Naive B cell (primary cell): ENCODE results near the gene ST6GAL1. TPM values are rescaled to one million over a fixed set of nuclear protein-coding genes. Genes with fewer than 3 reads are reported as not detected.

Experiments
- ATAC-seq, 2 donors: fragments of 150-1000 bp; cut with Tn5 transposase; 2 replicates each; pipeline ENCODE4 v1.10.0; 2021; ENCODE audit warnings: low read depth in 2 of 2, mild to moderate bottlenecking in 2 of 2, moderate library complexity in 2 of 2
- DNase-seq: peaks from one replicate; pipeline ENCODE4 v3.0.0; 2022
- H3K27ac Mint-ChIP-seq, 6 donors: one replicate each; pipeline ENCODE4 v1.8.0; 2020 to 2022; ENCODE audit warnings: mild to moderate bottlenecking in 6 of 6, mixed read lengths in 6 of 6, moderate library complexity in 5 of 6, inconsistent platforms in 2 of 6
- H3K27me3 Mint-ChIP-seq, 3 donors: one replicate each; pipeline ENCODE4 v1.8.0; 2021 to 2022; ENCODE audit warnings: mixed read lengths in 3 of 3, mild to moderate bottlenecking in 1 of 3
- H3K36me3 Mint-ChIP-seq, 2 donors: one replicate each; pipeline ENCODE4 v1.8.0; 2020 to 2022; ENCODE audit warnings: mixed read lengths in 2 of 2, inconsistent platforms in 1 of 2, mild to moderate bottlenecking in 1 of 2
- H3K4me1 Mint-ChIP-seq, 3 donors: one replicate each; pipeline ENCODE4 v1.8.0; 2020 to 2022; ENCODE audit warnings: mixed read lengths in 3 of 3, inconsistent platforms in 1 of 3, mild to moderate bottlenecking in 1 of 3, moderate library complexity in 1 of 3
- H3K4me3 Mint-ChIP-seq, 8 donors: one replicate each; pipeline ENCODE4 v1.8.0; 2020 to 2022; ENCODE audit warnings: mild to moderate bottlenecking in 8 of 8, mixed read lengths in 8 of 8, moderate library complexity in 8 of 8, inconsistent platforms in 2 of 8
- H3K9me3 Mint-ChIP-seq, 7 donors: one replicate each; pipeline ENCODE4 v1.8.0; 2020 to 2022; ENCODE audit warnings: mixed read lengths in 7 of 7, mild to moderate bottlenecking in 5 of 7, inconsistent platforms in 2 of 7, moderate library complexity in 1 of 7
- polyA plus RNA-seq, 6 donors: library from polyadenylated mRNA; unstranded; fragments of 300-500 nt; fragmentation: Illumina TruSeq; gene quantifications; one replicate each; pipeline ENCODE4 v1.2.3, GENCODE V29; 2021; ENCODE audit warnings: low read depth in 6 of 6

ST6GAL1 gene
- polyA plus RNA-seq, 6 donors from 2014 or later: 210 to 330 (median 253) TPM

GRCh38 chr3:187101184-187102072, 171.1 kb downstream of the ST6GAL1 start:
- Mint-ChIP-seq H3K4me1 (peaks cover 18 to 29% (median 24%) of the 10 kb centered on the region in 3 donors), H3K36me3 (peaks cover 0 to 8% of the 10 kb centered on the region in 2 donors), H3K9me3 (peaks cover 0 to 27% (median 6%) of the 10 kb centered on the region in 7 donors), H3K4me3 (peak overlapping the region; percentile 1 to 86 (median 69)), H3K27me3 (no peaks in the 10 kb centered on the region), H3K27ac (peak overlapping the region in 5 of 6 donors; percentile 9 to 75 (median 53))
- ATAC-seq: peak; percentile 68 to 69
- peak; percentile 11 for DNase-seq

- Mint-ChIP-seq H3K4me3 (peak overlapping the region; percentile 1 to 86 (median 69)), H3K27me3 (no peaks in the 10 kb centered on the region), H3K36me3 (peaks cover 0 to 8% of the 10 kb centered on the region in 2 donors), H3K27ac (peak overlapping the region in 5 of 6 donors; percentile 9 to 75 (median 53)), H3K4me1 (peaks cover 16 to 22% (median 20%) of the 10 kb centered on the region in 3 donors), H3K9me3 (peaks cover 0 to 21% (median 6%) of the 10 kb centered on the region in 7 donors)
- DNase-seq: no peak
- no peak for ATAC-seq
Observed at GRCh38 chr3:187102073-187102634, 171.8 kb downstream of the ST6GAL1 start.

- ATAC-seq (no peak), DNase-seq (no peak)
- no peak overlapping the region for H3K27ac Mint-ChIP-seq
- no peaks in the 10 kb centered on the region for H3K27me3 Mint-ChIP-seq
- H3K36me3 Mint-ChIP-seq: no peaks in the 10 kb centered on the region
- peaks cover 0 to 14% (median 5%) of the 10 kb centered on the region in 7 donors for H3K9me3 Mint-ChIP-seq
- peaks cover 12 to 20% (median 16%) of the 10 kb centered on the region in 3 donors for H3K4me1 Mint-ChIP-seq
- no peak overlapping the region for H3K4me3 Mint-ChIP-seq
Observed at GRCh38 chr3:187103251-187103650, 172.9 kb downstream of the ST6GAL1 start.

DNA sequence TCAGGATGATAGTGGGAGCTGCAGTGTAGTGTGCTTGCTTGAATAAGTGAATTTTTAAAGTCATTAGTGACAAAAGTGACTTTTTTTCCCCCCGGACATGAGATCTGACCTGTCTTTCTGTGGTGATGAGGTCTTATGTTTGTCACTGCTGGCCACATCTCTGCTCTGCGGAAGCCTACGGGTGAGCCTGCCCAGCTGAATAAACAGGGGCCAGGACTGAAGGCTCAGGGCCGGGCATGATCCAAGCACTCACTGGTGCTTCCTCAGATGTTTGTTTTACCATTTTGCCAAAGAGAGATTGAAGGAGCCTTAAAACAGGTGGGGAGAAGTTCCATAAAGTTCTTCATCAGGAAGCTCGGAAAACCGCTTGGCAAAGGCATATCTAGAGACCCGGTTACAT, 174.0 kb downstream of the ST6GAL1 start:
- Mint-ChIP-seq H3K27ac (no peak overlapping the region), H3K4me3 (no peak overlapping the region), H3K4me1 (peaks cover 12 to 20% (median 16%) of the 10 kb centered on the region in 3 donors)

DNA sequence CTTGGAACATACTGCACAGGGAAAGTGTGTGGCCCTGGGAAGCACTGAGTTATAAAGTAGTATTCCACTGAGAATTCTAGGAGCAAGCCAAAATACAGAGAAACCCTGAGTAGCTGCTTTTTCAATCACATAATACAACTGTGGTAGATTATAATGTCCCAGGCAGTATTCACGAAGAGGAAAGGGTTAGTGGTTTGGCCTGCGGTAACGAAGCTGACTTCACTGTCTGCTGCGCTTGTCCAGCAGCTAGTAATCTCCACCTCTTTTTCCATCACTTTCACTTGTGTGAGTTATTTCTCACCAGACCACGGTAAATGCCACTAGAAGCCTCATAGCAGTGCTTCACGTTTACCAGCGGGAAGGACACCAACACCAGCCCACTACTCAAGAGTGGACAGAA, 174.6 kb downstream of the ST6GAL1 start:
- Mint-ChIP-seq H3K9me3 (no peaks in the 10 kb centered on the region), H3K36me3 (no peaks in the 10 kb centered on the region), H3K27me3 (no peaks in the 10 kb centered on the region), H3K27ac (peak overlapping the region in 1 of 6 donors; percentile 11), H3K4me3 (no peak overlapping the region), H3K4me1 (peaks cover 12 to 20% (median 16%) of the 10 kb centered on the region in 3 donors)
- no peak for DNase-seq
- no peak for ATAC-seq

More for the DNA sequence above, 174.0 kb downstream of the ST6GAL1 start:
- H3K9me3 Mint-ChIP-seq: peaks cover 0 to 6% (median 0%) of the 10 kb centered on the region in 7 donors
- no peak for DNase-seq
- H3K27me3 Mint-ChIP-seq: no peaks in the 10 kb centered on the region
- no peak for ATAC-seq
- H3K36me3 Mint-ChIP-seq: no peaks in the 10 kb centered on the region

GRCh38 chr3:187105700-187106099, 175.4 kb downstream of the ST6GAL1 start:
- Mint-ChIP-seq H3K36me3 (no peaks in the 10 kb centered on the region), H3K9me3 (no peaks in the 10 kb centered on the region), H3K4me1 (peaks cover 12 to 20% (median 16%) of the 10 kb centered on the region in 3 donors), H3K27me3 (no peaks in the 10 kb centered on the region), H3K4me3 (no peak overlapping the region), H3K27ac (peak overlapping the region in 1 of 6 donors; percentile 7)
- DNase-seq (no peak), ATAC-seq (no peak)

DNA sequence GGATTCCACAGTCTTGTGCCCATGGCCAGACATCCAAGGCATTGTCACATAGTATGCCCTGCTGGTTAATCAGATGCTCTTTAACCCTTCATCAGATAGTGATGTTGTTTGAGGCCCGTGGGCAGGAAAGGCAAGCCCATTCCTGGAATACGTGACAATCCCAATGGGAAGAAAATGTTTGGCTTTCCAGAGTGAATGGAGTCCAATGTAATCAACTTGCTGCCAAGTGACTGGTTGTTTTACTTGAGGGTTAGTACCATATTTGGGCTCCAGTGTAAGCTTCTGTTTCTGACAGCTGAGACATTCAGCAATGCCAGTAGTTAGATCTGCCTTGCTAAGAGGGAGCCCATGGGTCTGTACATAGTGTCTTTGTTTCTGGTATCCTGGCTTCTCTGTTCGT, 177.7 kb downstream of the ST6GAL1 start:
- no peak for ATAC-seq

GRCh38 chr3:187110156-187110555, 179.8 kb downstream of the ST6GAL1 start:
- ATAC-seq (no peak), DNase-seq (no peak)
- no peak overlapping the region for H3K4me3 Mint-ChIP-seq
- H3K36me3 Mint-ChIP-seq: no peaks in the 10 kb centered on the region
- H3K27ac Mint-ChIP-seq: no peak overlapping the region
- no peaks in the 10 kb centered on the region for H3K9me3 Mint-ChIP-seq
- peaks cover 9 to 19% (median 12%) of the 10 kb centered on the region in 3 donors for H3K4me1 Mint-ChIP-seq
- H3K27me3 Mint-ChIP-seq: no peaks in the 10 kb centered on the region

More for the DNA sequence above, 177.7 kb downstream of the ST6GAL1 start:
- Mint-ChIP-seq H3K9me3 (no peaks in the 10 kb centered on the region), H3K27me3 (no peaks in the 10 kb centered on the region), H3K4me3 (no peak overlapping the region), H3K36me3 (no peaks in the 10 kb centered on the region), H3K27ac (no peak overlapping the region), H3K4me1 (peaks cover 6 to 13% (median 8%) of the 10 kb centered on the region in 3 donors)
- no peak for DNase-seq

- Mint-ChIP-seq H3K4me1 (peaks cover 9 to 14% (median 12%) of the 10 kb centered on the region in 3 donors), H3K27ac (peak overlapping the region in 3 of 6 donors; percentile 39 to 72 (median 49)), H3K36me3 (no peaks in the 10 kb centered on the region), H3K4me3 (peak overlapping the region in 1 of 8 donors; percentile 63), H3K9me3 (no peaks in the 10 kb centered on the region), H3K27me3 (no peaks in the 10 kb centered on the region)
- DNase-seq (peak; percentile 31), ATAC-seq (peak in 1 of 2 donors; percentile 49)
Observed at GRCh38 chr3:187112934-187113793, 182.8 kb downstream of the ST6GAL1 start.

DNA sequence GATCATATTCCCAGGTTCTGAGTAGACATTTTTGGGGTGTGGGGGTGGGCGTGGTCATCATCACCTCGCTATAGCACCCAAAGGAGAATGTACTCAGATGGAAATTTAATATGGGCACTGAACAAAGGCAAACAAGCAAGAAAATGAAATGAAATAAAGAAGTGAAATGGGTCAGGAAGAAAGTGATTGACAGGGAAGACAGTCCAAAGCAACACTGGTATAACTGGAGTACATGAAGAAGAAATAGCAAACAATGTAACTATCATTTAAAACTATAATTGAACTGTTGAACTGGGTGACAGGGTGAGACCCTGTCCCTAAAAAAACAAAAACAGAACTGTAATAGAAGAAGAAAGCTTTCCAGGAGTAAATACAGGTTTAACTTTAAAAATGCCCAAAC, 184.2 kb downstream of the ST6GAL1 start:
- peak overlapping the region in 1 of 6 donors; percentile 31 for H3K27ac Mint-ChIP-seq
- no peaks in the 10 kb centered on the region for H3K27me3 Mint-ChIP-seq

GRCh38 chr3:187120326-187120725, 190.0 kb downstream of the ST6GAL1 start:
- Mint-ChIP-seq H3K27ac (peak overlapping the region in 2 of 6 donors; percentile 72 to 75), H3K36me3 (no peaks in the 10 kb centered on the region), H3K4me3 (no peak overlapping the region), H3K4me1 (peaks cover 9 to 16% (median 16%) of the 10 kb centered on the region in 3 donors), H3K9me3 (no peaks in the 10 kb centered on the region), H3K27me3 (no peaks in the 10 kb centered on the region)
- ATAC-seq (no peak), DNase-seq (no peak)

More for the DNA sequence above, 184.2 kb downstream of the ST6GAL1 start:
- Mint-ChIP-seq H3K4me3 (no peak overlapping the region), H3K4me1 (peaks cover 9 to 14% (median 12%) of the 10 kb centered on the region in 3 donors), H3K9me3 (no peaks in the 10 kb centered on the region), H3K36me3 (no peaks in the 10 kb centered on the region)
- ATAC-seq (no peak), DNase-seq (no peak)

- Mint-ChIP-seq H3K9me3 (no peaks in the 10 kb centered on the region), H3K4me3 (no peak overlapping the region), H3K4me1 (peaks cover 15 to 24% (median 21%) of the 10 kb centered on the region in 3 donors), H3K36me3 (no peaks in the 10 kb centered on the region), H3K27me3 (no peaks in the 10 kb centered on the region), H3K27ac (no peak overlapping the region)
- DNase-seq (no peak), ATAC-seq (no peak)
Observed at GRCh38 chr3:187122261-187122660, 191.9 kb downstream of the ST6GAL1 start.
